Transverse colon (tissue), 4 donors: Measurements from ENCODE around the gene AARSD1. TPM values are rescaled to one million over a fixed set of nuclear protein-coding genes. Genes with fewer than 3 reads are reported as not detected.
"Not testable (repeated sequence)": the region's sequence is repeated elsewhere in the genome, so short reads cannot be mapped to it uniquely, and the experiment has no call there.

Experiments used
- DNase-seq: peaks from one replicate; pipeline ENCODE4 v3.0.0-alpha.2; 2019
- H3K27ac ChIP-seq, 4 donors: fragments of 200-600 bp; sonication (generic); 2 replicates each; pipeline ENCODE4 v1.5.1; 2016 to 2018; ENCODE audit warnings: inconsistent platforms in 4 of 4
- H3K27me3 ChIP-seq: fragments of 200-600 bp; sonication (generic); 2 replicates; pipeline ENCODE4 v1.5.1; 2017; ENCODE audit warnings: inconsistent platforms
- H3K36me3 ChIP-seq, 4 donors: fragments of 200-600 bp; sonication (generic); 2 replicates each; pipeline ENCODE4 v1.5.1; 2017 to 2019; ENCODE audit warnings: inconsistent platforms in 4 of 4
- H3K4me1 ChIP-seq, 4 donors: fragments of 200-600 bp; sonication (generic); 2 replicates each; pipeline ENCODE4 v1.5.1; 2017 to 2020; ENCODE audit warnings: inconsistent platforms in 4 of 4
- H3K4me3 ChIP-seq, 4 donors: fragments of 200-600 bp; sonication (generic); 1 replicate in 1 of 4; 2 replicates in 3 of 4; pipeline versions ENCODE4 v1.5.1 to v1.6.1; 2017 to 2019; ENCODE audit warnings: inconsistent platforms in 4 of 4
- H3K9me3 ChIP-seq, 2 donors: fragments of 200-600 bp; sonication (generic); 2 replicates each; pipeline ENCODE4 v1.5.1; 2017 to 2019; ENCODE audit warnings: inconsistent platforms in 2 of 2
- EP300 ChIP-seq: sonication (generic); formaldehyde crosslinking; IDR thresholded peaks from one replicate; pipeline ENCODE4 v1.6.1; 2017; ENCODE audit warnings: antibody characterized with exemption, low read depth
- POLR2A ChIP-seq: fragments of 450-650 bp; IDR thresholded peaks from one replicate; pipeline ENCODE4 v1.6.1; 2016; ENCODE audit warnings: antibody characterized with exemption, mild to moderate bottlenecking, moderate library complexity
- POLR2AphosphoS5 ChIP-seq, 3 donors: sonication (generic); formaldehyde crosslinking; IDR thresholded peaks; one replicate each; pipeline ENCODE4 v1.6.1; 2016; ENCODE audit warnings: antibody characterized with exemption in 3 of 3
- WGBS, 2 donors: methylation state at CpG; one replicate each; pipeline ENCODE4 v1.1.5; 2018; ENCODE audit warnings: low coverage in 1 of 2; 5-methylcytosine and 5-hydroxymethylcytosine counted together
- in situ Hi-C, 4 donors: fragments of 200-750 bp; cut with MboI; loops; one replicate each; pipeline versions ENCODE4 v1.15.0 to v1.15.1; 2017; ENCODE audit warnings: low sequenced_read_pairs in 3 of 4, low pct_ligation_motif_present in 1 of 4, low pct_unique_long_range_greater_than_20kb in 1 of 4
- intact Hi-C: fragments of 100-400 bp; cut with DNase I; formaldehyde crosslinking; loops from one replicate; pipeline ENCODE4 v1.15.1; 2023; ENCODE audit warnings: low total_unique reads
- total RNA-seq, 4 donors: library from RNA; depleted of rRNA; stranded (reverse); fragments of >200 nt; gene quantifications; one replicate each; pipeline ENCODE4 v1.1.0, GENCODE V29; 2016
- TF ChIP-seq, protein P1 (sequence below), 5 experiments: fragments of 200-600 bp in 3 of 5; fragments of 450-650 bp in 2 of 5; sonication (generic) in 3 of 5; IDR thresholded peaks; 1 replicate in 2 of 5; 2 replicates in 3 of 5; pipeline ENCODE4 v1.5.1; 2016 to 2017; ENCODE audit warnings: antibody characterized with exemption in 5 of 5, inconsistent platforms in 3 of 5, mild to moderate bottlenecking in 2 of 5, moderate library complexity in 1 of 5

The AARSD1 gene
- total RNA-seq, 4 donors from 2014 or later, result 2.6 to 21.9 (median 9.5) TPM

DNA sequence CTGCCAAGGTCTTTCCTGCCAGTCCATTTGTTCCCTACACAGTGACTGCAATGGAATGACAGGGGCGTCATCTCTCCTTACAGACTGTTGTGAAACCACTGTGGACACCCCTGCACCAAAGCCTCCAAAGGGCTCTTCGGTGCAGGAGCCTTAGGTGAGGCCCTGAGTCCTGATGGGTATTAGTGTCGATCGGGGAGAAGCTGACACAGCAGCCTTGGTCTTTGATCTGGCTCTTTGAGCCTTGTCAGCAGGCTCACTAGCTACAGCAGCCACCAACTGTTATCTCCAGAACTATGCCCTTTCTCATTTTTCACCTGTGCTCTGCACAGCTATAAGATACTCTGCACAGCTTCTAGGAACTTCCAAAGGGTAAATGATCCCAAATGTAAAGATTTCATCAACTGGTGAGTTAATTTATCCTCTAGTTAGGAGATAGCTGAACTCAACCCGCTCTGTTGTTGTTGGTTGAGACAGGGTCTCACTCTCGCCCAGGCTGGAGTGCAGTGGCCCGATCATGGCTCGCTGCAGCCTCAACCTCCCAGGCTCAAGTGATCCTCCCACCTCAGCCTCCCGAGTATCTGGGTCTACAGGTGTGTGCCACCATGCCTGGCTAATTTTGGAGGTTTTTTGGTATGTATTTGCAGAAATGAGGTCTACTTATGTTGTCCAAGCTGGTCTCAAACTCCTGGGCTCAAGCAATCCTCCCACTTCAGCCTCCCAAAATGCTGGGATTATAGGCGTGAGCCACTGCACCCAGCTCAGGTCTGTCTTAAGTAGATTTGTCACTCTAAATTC, 44.0 kb downstream of the AARSD1 start:
- Histone ChIP-seq H3K27me3 (peaks cover 85% of the 10 kb centered on the region), H3K9me3 (no peaks in the 10 kb centered on the region), H3K27ac (no peak overlapping the region), H3K36me3 (no peaks in the 10 kb centered on the region), H3K4me1 (peaks cover 0 to 11% (median 3%) of the 10 kb centered on the region in 4 donors), H3K4me3 (no peak overlapping the region)
- TF ChIP-seq EP300 (no peak), POLR2AphosphoS5 (IDR thresholded peaks at IDR 0.05) (no peak)
- intact Hi-C loops (no loop called here), in situ Hi-C loops (loop anchor here in 2 of 4 donors (10.0 kb wide), 2 partner anchors 66 to 76 kb away; partner anchors contain the start of genes AOC2 (in 1 of the 2) and AOC3 (in 1 of the 2))
- DNase-seq, result no peak
- WGBS, 2 donors, result 27 to 68% methylated on average over 3 to 10 of the region's 10 CpGs

DNA sequence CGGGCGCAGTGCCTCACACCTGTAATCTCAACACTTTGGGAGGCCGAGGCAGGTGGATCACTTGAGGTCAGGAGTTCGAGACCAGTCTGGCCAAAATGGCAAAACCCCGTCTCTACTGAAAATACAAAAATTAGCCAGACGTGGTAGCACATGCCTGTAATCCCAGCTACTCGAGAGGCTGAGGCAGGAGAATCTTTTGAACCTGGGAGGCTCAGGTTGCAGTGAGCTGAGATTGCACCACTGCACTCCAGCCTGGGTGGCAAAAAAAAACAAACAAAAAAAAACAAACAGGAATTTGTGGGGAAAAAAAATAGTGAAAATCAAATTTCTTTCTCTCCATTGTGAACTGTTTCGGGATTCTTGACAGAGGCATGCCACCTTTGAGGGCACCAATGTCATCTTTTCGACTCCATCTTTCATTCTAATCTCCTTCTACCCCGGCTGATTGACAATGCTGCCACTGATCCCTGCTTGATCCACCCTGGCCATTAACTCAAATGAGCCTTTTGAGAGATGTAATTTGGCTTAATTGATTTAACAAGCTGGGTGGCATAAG, 44.7 kb downstream of the AARSD1 start:
- H3K36me3 ChIP-seq, H3K27ac ChIP-seq, DNase-seq, H3K9me3 ChIP-seq, intact Hi-C loops, H3K4me3 ChIP-seq: not testable (repeated sequence)
- H3K27me3 ChIP-seq, result peaks cover 81% of the 10 kb centered on the region
- in situ Hi-C loops, result loop anchor here in 2 of 4 donors (10.0 kb wide), 2 partner anchors 65 to 75 kb away; partner anchors contain the start of genes AOC2 (in 1 of the 2) and AOC3 (in 1 of the 2)
- WGBS, 2 donors, result 53 to 61% methylated on average over 3 to 10 of the region's 10 CpGs
- H3K4me1 ChIP-seq, result peaks cover 0 to 11% (median 3%) of the 10 kb centered on the region in 4 donors

DNA sequence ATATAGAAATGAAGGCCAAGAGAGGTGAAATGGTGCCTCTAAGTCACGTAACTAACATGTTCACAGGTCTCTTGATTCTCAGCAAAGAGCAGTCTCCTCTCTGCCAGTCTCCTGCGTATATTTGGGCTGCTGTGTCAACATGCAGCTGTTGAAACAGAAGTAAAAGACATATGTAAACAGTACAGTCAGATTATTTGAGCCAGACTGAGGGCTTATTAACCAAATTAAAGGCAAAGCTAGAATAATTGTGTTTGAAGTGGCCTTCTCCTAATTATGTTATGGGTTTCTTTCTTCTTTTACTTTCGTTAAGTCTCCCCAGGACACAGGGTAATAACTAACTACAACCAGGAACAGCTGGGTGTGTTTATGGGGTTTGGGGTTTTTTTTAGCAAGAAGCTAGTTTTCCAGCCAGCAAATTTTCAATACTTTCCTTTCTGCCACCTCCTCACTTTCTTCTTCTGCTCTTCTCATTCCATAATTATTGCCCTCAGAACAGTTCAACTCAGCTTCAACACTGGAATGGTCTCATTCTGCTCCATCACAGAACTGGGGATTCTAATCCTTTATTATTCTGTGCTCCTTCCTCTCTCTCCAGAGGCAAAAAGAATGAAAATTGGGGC, 45.2 kb downstream of the AARSD1 start:
- H3K4me1 ChIP-seq, result peaks cover 0 to 11% (median 3%) of the 10 kb centered on the region in 4 donors

DNA sequence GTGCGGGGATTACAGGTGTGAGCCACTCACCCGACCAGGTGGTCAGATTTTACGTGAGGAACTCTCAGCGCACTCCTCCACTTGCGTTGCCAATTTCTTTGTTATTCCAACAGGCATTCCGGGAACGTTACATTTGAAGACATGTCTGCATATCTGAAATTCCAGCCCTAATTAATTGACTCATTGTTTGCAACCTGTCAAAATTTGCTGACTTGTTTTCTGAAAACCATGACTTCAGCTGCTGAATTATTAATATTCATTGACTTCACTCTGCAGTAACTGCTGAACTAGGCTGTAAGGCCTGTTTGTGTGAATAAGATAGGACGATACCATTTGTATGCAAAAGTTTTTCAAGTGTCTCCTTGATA, 47.0 kb downstream of the AARSD1 start:
- no peak for DNase-seq
- Histone ChIP-seq H3K27me3 (peaks cover 80% of the 10 kb centered on the region), H3K9me3 (no peaks in the 10 kb centered on the region), H3K4me1 (peaks cover 0 to 11% (median 3%) of the 10 kb centered on the region in 4 donors), H3K36me3 (no peaks in the 10 kb centered on the region), H3K27ac (no peak overlapping the region), H3K4me3 (no peak overlapping the region)
- 53 to 68% methylated on average over 5 to 8 of the region's 8 CpGs for WGBS, 2 donors
- no peak for TF ChIP-seq POLR2AphosphoS5 (IDR thresholded peaks at IDR 0.05)
- no peak for TF ChIP-seq EP300
- TF ChIP-seq POLR2A, result no peak
- TF ChIP-seq, protein P1, sequence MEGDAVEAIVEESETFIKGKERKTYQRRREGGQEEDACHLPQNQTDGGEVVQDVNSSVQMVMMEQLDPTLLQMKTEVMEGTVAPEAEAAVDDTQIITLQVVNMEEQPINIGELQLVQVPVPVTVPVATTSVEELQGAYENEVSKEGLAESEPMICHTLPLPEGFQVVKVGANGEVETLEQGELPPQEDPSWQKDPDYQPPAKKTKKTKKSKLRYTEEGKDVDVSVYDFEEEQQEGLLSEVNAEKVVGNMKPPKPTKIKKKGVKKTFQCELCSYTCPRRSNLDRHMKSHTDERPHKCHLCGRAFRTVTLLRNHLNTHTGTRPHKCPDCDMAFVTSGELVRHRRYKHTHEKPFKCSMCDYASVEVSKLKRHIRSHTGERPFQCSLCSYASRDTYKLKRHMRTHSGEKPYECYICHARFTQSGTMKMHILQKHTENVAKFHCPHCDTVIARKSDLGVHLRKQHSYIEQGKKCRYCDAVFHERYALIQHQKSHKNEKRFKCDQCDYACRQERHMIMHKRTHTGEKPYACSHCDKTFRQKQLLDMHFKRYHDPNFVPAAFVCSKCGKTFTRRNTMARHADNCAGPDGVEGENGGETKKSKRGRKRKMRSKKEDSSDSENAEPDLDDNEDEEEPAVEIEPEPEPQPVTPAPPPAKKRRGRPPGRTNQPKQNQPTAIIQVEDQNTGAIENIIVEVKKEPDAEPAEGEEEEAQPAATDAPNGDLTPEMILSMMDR (IDR thresholded peaks at IDR 0.05), result no peak
- in situ Hi-C loops, result no loop called here
- intact Hi-C loops, result no loop called here

More for the DNA sequence above, 45.2 kb downstream of the AARSD1 start:
- no peaks in the 10 kb centered on the region for H3K36me3 ChIP-seq
- WGBS, 2 donors, result 33% methylated on average over 3 of the region's 3 CpGs
- H3K27ac ChIP-seq, result peak overlapping the region in 1 of 4 donors; percentile 3
- TF ChIP-seq POLR2A, result no peak
- TF ChIP-seq, protein P1 (IDR thresholded peaks at IDR 0.05), result no peak
- no peak for TF ChIP-seq POLR2AphosphoS5 (IDR thresholded peaks at IDR 0.05)
- TF ChIP-seq EP300, result no peak
- no peaks in the 10 kb centered on the region for H3K9me3 ChIP-seq
- in situ Hi-C loops (no loop called here), intact Hi-C loops (no loop called here)
- peaks cover 81% of the 10 kb centered on the region for H3K27me3 ChIP-seq
- DNase-seq, result no peak
- no peak overlapping the region for H3K4me3 ChIP-seq

DNA sequence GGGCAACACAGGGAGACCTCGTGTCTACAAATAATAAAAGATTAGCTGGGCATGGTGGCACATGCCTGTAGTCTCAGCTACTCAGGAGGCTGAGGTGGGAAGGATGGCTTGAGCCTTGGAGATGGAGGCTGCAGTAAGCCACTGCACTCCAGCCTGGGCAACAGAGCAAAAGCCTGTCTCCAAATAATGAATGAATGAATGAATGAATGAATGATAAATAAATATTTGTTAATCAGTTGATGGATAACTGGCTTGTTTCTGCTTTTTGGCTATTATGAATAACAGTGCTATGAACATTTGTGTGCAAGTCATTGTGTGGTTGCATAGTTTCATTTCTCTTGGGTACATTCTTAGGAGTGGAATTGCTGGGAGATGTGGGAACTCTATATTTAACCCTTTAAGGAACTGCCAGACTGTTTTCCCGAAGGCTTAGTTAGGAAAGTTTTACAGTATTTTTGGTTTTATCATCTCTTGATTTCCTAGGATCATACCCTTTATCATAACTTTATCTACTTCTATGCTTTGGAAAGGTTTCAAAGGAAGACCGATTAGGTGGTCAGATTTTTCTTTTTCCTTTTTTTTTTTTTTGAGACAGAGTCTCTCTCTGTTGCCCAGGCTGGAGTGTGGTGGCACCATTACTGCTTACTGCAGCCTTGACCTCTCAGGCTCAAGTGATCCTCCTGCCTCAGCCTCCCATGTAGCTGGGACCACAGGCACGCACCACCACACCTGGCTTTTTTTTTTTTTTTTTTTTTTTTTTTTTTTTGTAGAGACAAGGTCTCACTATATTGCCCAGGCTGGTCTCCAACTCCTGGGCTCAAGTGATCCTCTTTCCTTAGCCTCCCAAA, 47.6 kb downstream of the AARSD1 start:
- H3K27ac ChIP-seq, H3K4me3 ChIP-seq, in situ Hi-C loops, H3K36me3 ChIP-seq, intact Hi-C loops, DNase-seq, H3K9me3 ChIP-seq: not testable (repeated sequence)
- H3K4me1 ChIP-seq, result peaks cover 0 to 11% (median 3%) of the 10 kb centered on the region in 4 donors
- WGBS, 2 donors, result 66 to 70% methylated on average over 3 to 4 of the region's 4 CpGs
- H3K27me3 ChIP-seq, result peaks cover 80% of the 10 kb centered on the region

DNA sequence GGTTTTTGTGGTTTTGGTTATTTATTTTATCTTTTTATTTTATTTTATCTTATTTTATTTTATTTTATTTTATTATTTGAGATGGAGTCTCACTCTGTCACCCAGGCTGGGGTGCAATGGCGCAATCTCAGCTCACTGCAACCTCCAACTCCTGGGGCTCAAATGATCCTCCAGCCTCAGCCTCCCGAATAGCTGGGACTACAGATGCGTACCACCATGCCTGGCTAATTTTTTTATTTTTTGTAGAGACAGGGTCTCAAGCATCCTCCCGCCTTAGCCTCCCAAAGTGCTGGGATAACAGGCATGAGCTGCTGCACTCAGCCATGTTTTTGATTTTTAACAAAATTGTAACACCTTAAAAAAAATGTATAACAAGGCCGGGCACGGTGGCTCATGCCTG, 49.0 kb downstream of the AARSD1 start:
- Histone ChIP-seq H3K27me3 (peaks cover 80% of the 10 kb centered on the region), H3K4me1 (peaks cover 0 to 11% (median 3%) of the 10 kb centered on the region in 4 donors)
- DNase-seq, H3K9me3 ChIP-seq, H3K27ac ChIP-seq, intact Hi-C loops, H3K4me3 ChIP-seq, H3K36me3 ChIP-seq, in situ Hi-C loops: not testable (repeated sequence)
- 91% methylated on average over 6 of the region's 6 CpGs for WGBS, 2 donors
